Ovary (tissue), 9 donors: ENCODE measurements around the gene NKAPD1. TPM values are rescaled to one million over a fixed set of nuclear protein-coding genes. Genes with fewer than 3 reads are reported as not detected.

Experiments
- DNase-seq, 5 donors: peaks; one replicate each; pipeline ENCODE4 v3.0.0-alpha.2; 2019 to 2020
- H3K27ac ChIP-seq, 2 donors: fragments of 200-600 bp; one replicate each; pipeline versions ENCODE4 v1.5.1 to v1.8.0; 2019 to 2022
- H3K27me3 ChIP-seq: fragments of 200-600 bp; one replicate; pipeline ENCODE4 v1.8.0; 2022
- H3K36me3 ChIP-seq: fragments of 200-600 bp; sonication (generic); one replicate; pipeline ENCODE4 v1.5.1; 2019
- H3K4me1 ChIP-seq: one replicate; pipeline ENCODE4 v1.8.1; 2013; ENCODE audit warnings: mild to moderate bottlenecking, moderate library complexity; ENCODE audit not compliant: insufficient read depth
- H3K4me3 ChIP-seq: fragments of 200-600 bp; sonication (generic); one replicate; pipeline ENCODE4 v1.5.1; 2017
- H3K9me3 ChIP-seq, 2 donors: fragments of 200-600 bp in 1 of 2; sonication (generic) in 1 of 2; one replicate each; pipeline versions ENCODE4 v1.5.1 to v1.8.1; 2013 to 2019; ENCODE audit warnings: mild to moderate bottlenecking in 1 of 2, moderate library complexity in 1 of 2
- EP300 ChIP-seq: sonication (generic); formaldehyde crosslinking; IDR thresholded peaks from one replicate; pipeline ENCODE4 v1.6.1; 2017; ENCODE audit warnings: antibody characterized with exemption
- POLR2A ChIP-seq: fragments of 450-650 bp; IDR thresholded peaks from one replicate; pipeline ENCODE4 v1.6.1; 2017; ENCODE audit warnings: antibody characterized with exemption, mild to moderate bottlenecking, moderate library complexity
- WGBS, 3 donors: extraction: QIAGEN DNeasy Blood & Tissue Kit in 1 of 3; methylation state at CpG; one replicate each; pipeline versions ENCODE4 v1.1.5 to v1.1.7; 2013 to 2017; 5-methylcytosine and 5-hydroxymethylcytosine counted together
- intact Hi-C, 4 donors: fragments of 100-400 bp; cut with DNase I; formaldehyde crosslinking; loops; one replicate each; pipeline versions ENCODE4 v1.11.0 to v1.15.1; 2022 to 2023
- polyA plus RNA-seq, 2 donors: library from polyadenylated mRNA; stranded (reverse); fragments of 200-250 nt in 1 of 2; fragments of 350-450 nt in 1 of 2; fragmentation: Illumina TruSeq in 1 of 2; extraction: RNeasy Lipid Tissue Mini Kit (QIAGEN cat#74804) in 1 of 2; gene quantifications; one replicate each; pipeline ENCODE4 v1.2.3, GENCODE V29; 2013 to 2014
- total RNA-seq, 7 donors: library from RNA; depleted of rRNA in 2 of 7; stranded (reverse); fragments of >200 nt in 2 of 7; fragmentation: NEBNext Ultra II Directional in 3 of 7; extraction: Animal tissue kit (Norgen Biotek cat#: 25700) in 3 of 7; gene quantifications; one replicate each; pipeline versions ENCODE4 v1.1.0 to v1.2.4, GENCODE V29; 2016 to 2023
- TF ChIP-seq, protein P1 (sequence below), 3 donors: fragments of 450-650 bp in 2 of 3; fragments of 200-600 bp in 1 of 3; IDR thresholded peaks; one replicate each; pipeline versions ENCODE4 v1.5.1 to v1.8.0; 2016 to 2022; ENCODE audit warnings: antibody characterized with exemption in 3 of 3, mild to moderate bottlenecking in 1 of 3
- donor health status: DM: no; HTN: no; CAD: no; lungs with moderate emphysema.
- donor health status: DM: no; HTN: no; CAD: no.
- donor health status: Bipolar disorder and iron deficiency.
- donor health status: DM: yes; HTN: yes; CAD: no.
- donor health status: DM: no; HTN: no; CAD: no.
- donor health status: DM: yes; HTN: yes; CAD: no.

NKAPD1 gene
- total and polyA plus RNA-seq, 9 donors: 11.4 to 48.2 (median 18.1) TPM

DNA sequence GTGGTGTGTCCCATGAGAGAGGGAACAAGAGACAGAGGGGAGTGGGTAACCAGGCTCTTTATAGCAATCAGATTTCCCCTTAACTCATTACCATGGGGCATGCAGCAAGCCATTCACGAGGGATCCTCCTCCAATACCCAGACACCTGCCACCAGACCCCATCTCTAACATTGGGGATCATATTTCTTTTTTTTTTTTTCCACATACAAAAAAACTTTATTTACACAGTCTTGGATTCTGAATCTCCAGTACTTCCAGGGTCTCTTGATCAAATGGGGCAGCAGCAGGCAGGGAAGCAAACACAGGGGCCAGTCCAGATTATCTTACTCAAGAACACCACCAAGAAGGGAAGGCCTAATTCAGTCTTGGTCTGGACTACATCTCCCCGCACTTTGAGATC lies 44.6 kb upstream of the NKAPD1 start:
- TF ChIP-seq, protein P1, sequence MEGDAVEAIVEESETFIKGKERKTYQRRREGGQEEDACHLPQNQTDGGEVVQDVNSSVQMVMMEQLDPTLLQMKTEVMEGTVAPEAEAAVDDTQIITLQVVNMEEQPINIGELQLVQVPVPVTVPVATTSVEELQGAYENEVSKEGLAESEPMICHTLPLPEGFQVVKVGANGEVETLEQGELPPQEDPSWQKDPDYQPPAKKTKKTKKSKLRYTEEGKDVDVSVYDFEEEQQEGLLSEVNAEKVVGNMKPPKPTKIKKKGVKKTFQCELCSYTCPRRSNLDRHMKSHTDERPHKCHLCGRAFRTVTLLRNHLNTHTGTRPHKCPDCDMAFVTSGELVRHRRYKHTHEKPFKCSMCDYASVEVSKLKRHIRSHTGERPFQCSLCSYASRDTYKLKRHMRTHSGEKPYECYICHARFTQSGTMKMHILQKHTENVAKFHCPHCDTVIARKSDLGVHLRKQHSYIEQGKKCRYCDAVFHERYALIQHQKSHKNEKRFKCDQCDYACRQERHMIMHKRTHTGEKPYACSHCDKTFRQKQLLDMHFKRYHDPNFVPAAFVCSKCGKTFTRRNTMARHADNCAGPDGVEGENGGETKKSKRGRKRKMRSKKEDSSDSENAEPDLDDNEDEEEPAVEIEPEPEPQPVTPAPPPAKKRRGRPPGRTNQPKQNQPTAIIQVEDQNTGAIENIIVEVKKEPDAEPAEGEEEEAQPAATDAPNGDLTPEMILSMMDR (IDR thresholded peaks at IDR 0.05): no peak
- no peak for TF ChIP-seq EP300
- Histone ChIP-seq H3K4me1 (no peaks in the 10 kb centered on the region), H3K4me3 (no peak overlapping the region), H3K9me3 (no peaks in the 10 kb centered on the region), H3K36me3 (no peaks in the 10 kb centered on the region), H3K27me3 (no peaks in the 10 kb centered on the region), H3K27ac (no peak overlapping the region)
- 93 to 97% (median 95%) methylated on average over 2 of the region's 2 CpGs for WGBS, 3 donors
- intact Hi-C loops: loop anchor here in 1 of 4 donors (10.0 kb wide), 1 partner anchor 95 kb away; the partner anchor contains the start of gene DIXDC1
- DNase-seq: no peak

DNA sequence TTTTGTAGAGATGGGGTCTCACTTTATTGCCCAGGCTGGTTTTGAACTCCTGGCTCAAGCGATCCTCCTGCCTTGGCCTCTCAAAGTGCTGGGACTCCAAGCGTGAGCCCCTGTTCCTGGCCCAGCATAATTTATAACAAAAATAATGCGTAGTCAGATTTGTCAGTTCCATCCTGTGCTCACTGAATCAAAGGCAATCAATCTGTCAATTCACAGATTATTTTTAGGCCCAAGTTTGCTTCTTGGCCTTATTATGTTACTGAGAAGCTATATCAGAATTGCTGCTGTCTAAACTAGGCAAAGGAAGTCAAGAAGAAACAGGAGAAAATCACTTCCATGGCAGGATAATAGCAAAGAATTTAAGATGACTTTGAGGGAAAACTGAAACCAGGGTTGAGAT lies 40.2 kb upstream of the NKAPD1 start:
- 87 to 93% (median 91%) methylated on average over 3 of the region's 3 CpGs for WGBS, 3 donors
- Histone ChIP-seq H3K36me3 (no peaks in the 10 kb centered on the region), H3K4me3 (no peak overlapping the region), H3K4me1 (no peaks in the 10 kb centered on the region), H3K27me3 (no peaks in the 10 kb centered on the region), H3K9me3 (no peaks in the 10 kb centered on the region), H3K27ac (no peak overlapping the region)
- intact Hi-C loops: no loop called here
- TF ChIP-seq, protein P1 (IDR thresholded peaks at IDR 0.05): no peak
- TF ChIP-seq POLR2A (no peak), EP300 (no peak)
- no peak for DNase-seq

DNA sequence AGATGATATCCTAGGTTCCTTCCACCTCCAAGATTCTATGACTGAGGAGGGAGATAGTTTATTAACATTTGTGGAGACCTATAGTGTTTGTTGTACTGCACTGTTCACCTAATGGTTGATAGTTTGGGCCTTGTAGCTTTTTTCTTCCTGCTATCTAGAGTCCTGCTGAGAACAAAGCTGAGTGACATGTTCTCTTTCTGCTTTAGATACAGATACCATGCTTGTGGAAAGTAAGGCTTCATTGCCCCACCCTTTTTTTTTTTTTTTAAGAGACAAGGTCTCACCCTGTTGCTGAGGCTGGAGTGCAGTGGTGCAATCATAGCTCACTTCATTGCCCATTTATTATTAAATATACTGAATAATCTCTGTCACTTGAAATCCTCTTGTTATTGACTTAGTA lies 36.6 kb upstream of the NKAPD1 start:
- Histone ChIP-seq H3K27ac (no peak overlapping the region), H3K4me3 (no peak overlapping the region), H3K36me3 (no peaks in the 10 kb centered on the region), H3K9me3 (no peaks in the 10 kb centered on the region), H3K27me3 (no peaks in the 10 kb centered on the region), H3K4me1 (no peaks in the 10 kb centered on the region)
- TF ChIP-seq EP300 (no peak), POLR2A (no peak)
- TF ChIP-seq, protein P1 (IDR thresholded peaks at IDR 0.05): no peak
- intact Hi-C loops: no loop called here
- no peak for DNase-seq

DNA sequence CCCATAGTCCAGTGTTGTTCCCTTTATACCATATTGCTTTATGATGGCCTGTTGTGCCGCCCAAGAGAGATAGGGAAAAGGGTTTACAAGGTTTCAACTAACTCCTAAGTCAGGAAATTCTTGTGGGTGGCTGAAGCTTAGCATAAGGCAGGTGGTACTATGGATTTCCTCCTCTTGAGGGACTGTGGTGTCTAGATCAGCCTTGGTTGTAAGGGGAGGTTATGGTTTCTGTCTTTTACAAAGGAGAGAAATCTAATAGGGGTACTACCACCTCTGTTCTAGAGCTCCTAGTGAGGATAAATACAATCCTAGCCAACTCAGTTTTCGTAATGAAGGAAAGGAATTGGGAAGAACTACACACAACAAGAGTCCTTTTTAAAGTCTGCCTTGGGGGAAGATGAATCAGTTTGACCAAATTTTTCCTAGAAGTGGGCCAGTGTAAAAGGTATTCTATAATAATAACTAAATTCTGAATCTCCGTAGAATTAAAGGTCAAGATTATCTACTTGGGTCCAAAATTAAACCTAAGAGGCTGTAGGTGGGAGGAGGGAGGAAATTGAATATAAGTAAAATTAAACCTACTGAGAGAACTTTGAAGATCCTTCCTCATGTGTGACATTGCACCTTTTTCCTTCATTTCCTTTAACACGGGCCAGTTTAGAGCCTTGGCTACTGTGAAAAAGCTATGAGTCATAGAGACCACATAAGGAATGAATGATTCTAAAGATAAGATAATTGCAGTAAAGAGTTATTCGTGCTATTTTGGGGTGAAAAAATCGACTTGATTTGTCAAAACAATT lies 31.7 kb upstream of the NKAPD1 start:
- no peak for DNase-seq
- no peaks in the 10 kb centered on the region for H3K27me3 ChIP-seq
- no peaks in the 10 kb centered on the region for H3K36me3 ChIP-seq
- H3K9me3 ChIP-seq: no peaks in the 10 kb centered on the region
- no peak for TF ChIP-seq POLR2A
- TF ChIP-seq EP300: no peak
- TF ChIP-seq, protein P1 (IDR thresholded peaks at IDR 0.05): no peak
- H3K4me1 ChIP-seq: no peaks in the 10 kb centered on the region
- H3K4me3 ChIP-seq: no peak overlapping the region
- intact Hi-C loops: no loop called here
- WGBS, 3 donors: 59 to 66% (median 66%) methylated on average over 6 of the region's 6 CpGs
- no peak overlapping the region for H3K27ac ChIP-seq
